H1 (cell line): Measurements from ENCODE around the gene CYB561. TPM values are rescaled to one million over a fixed set of nuclear protein-coding genes. Genes with fewer than 3 reads are reported as not detected.

Experiments
- CTCF ChIA-PET: fragments of 300-600 bp; sonication (Branson Sonifier 250); formaldehyde crosslinking; loops from one replicate; lab custom pipeline; 2021; ENCODE audit not compliant: partially characterized antibody; lab: Charles Lee
- POLR2A ChIA-PET: fragments of 300-600 bp; sonication (Branson Sonifier 250); formaldehyde crosslinking; loops from one replicate; lab custom pipeline; 2021; ENCODE audit warnings: inconsistent platforms; ENCODE audit not compliant: partially characterized antibody; lab: Charles Lee
- DNase-seq, 2 experiments: peaks; one replicate each; pipeline versions ENCODE4 v3.0.0 to v3.0.0-alpha.2; 2010 to 2022; ENCODE audit warnings: low spot score in 2 of 2, low read depth in 1 of 2, mixed read lengths in 1 of 2
- FAIRE-seq: peaks from 2 replicates; lab custom pipeline; 2011; peaks lifted over from hg19 to GRCh38; lab: Jason Lieb, UNC
- H2AFZ ChIP-seq: 2 replicates; pipeline ENCODE4 v1.8.1; 2012; ENCODE audit warnings: low read length, inconsistent platforms
- H2AK5ac ChIP-seq: 2 replicates; pipeline ENCODE4 v1.6.1; 2013; ENCODE audit warnings: low read depth, low read length
- H2BK120ac ChIP-seq: replicated peaks from 2 replicates; pipeline ENCODE3; 2013; ENCODE audit warnings: low read depth, low read length, inconsistent platforms
- H2BK12ac ChIP-seq: 2 replicates; pipeline ENCODE4 v1.6.1; 2013; ENCODE audit warnings: low read depth, low read length
- H2BK15ac ChIP-seq: 2 replicates; pipeline ENCODE4 v1.6.1; 2013; ENCODE audit warnings: low read length
- H2BK20ac ChIP-seq: 2 replicates; pipeline ENCODE4 v1.6.1; 2013; ENCODE audit warnings: low read length
- H2BK5ac ChIP-seq: 2 replicates; pipeline ENCODE4 v1.6.1; 2013; ENCODE audit warnings: low read depth, low read length
- H3K14ac ChIP-seq: 2 replicates; pipeline ENCODE4 v1.6.1; 2013; ENCODE audit warnings: inconsistent platforms; ENCODE audit not compliant: insufficient read length
- H3K18ac ChIP-seq: 2 replicates; pipeline ENCODE4 v1.6.1; 2013; ENCODE audit warnings: low read length; ENCODE audit errors: extremely low read depth
- H3K23ac ChIP-seq: 2 replicates; pipeline ENCODE4 v1.6.1; 2013; ENCODE audit warnings: inconsistent platforms; ENCODE audit not compliant: insufficient read length
- H3K23me2 ChIP-seq: 2 replicates; pipeline ENCODE4 v1.6.1; 2013; ENCODE audit warnings: low read depth, low read length
- H3K27ac ChIP-seq: 2 replicates; pipeline ENCODE4 v1.6.1; 2011; ENCODE audit warnings: low read depth, low read length, inconsistent platforms
- H3K27me3 ChIP-seq, 4 experiments: replicated peaks in 1 of 4; 1 replicate in 1 of 4; 2 replicates in 3 of 4; pipeline versions ENCODE4 v1.6.1 to v1.8.1; 2011 to 2013; ENCODE audit warnings: low read length in 3 of 4, mild to moderate bottlenecking in 3 of 4, inconsistent platforms in 2 of 4, mixed read lengths in 2 of 4, moderate library complexity in 1 of 4; ENCODE audit not compliant: control insufficient read depth in 3 of 4, insufficient read depth in 3 of 4; ENCODE audit errors: extremely low read depth in 1 of 4
- H3K36me3 ChIP-seq, 4 experiments: 2 replicates each; pipeline versions ENCODE4 v1.6.1 to v1.8.1; 2011 to 2013; ENCODE audit warnings: mild to moderate bottlenecking in 4 of 4, low read length in 3 of 4, moderate library complexity in 2 of 4, control low read depth in 1 of 4, inconsistent platforms in 1 of 4; ENCODE audit not compliant: insufficient read depth in 4 of 4, control insufficient read depth in 2 of 4
- H3K4ac ChIP-seq: replicated peaks from 2 replicates; pipeline ENCODE3; 2013; ENCODE audit warnings: low read length, low read depth, mixed read lengths, inconsistent platforms; ENCODE audit not compliant: insufficient read length
- H3K4me1 ChIP-seq, 4 experiments: replicated peaks in 1 of 4; 1 replicate in 1 of 4; 2 replicates in 3 of 4; pipeline versions ENCODE4 v1.6.1 to v1.8.1; 2011 to 2013; ENCODE audit warnings: low read length in 3 of 4, inconsistent platforms in 2 of 4, mixed read lengths in 1 of 4; ENCODE audit not compliant: insufficient read depth in 4 of 4, control insufficient read depth in 3 of 4
- H3K4me2 ChIP-seq, 2 experiments: 2 replicates each; pipeline versions ENCODE4 v1.6.1 to v1.8.1; 2011 to 2013; ENCODE audit warnings: low read depth in 2 of 2, low read length in 2 of 2, control low read depth in 1 of 2, inconsistent platforms in 1 of 2, mild to moderate bottlenecking in 1 of 2; ENCODE audit not compliant: insufficient read depth in 1 of 2
- H3K4me3 ChIP-seq, 4 experiments: fragments of 200-600, 300-600 bp in 1 of 4; sonication (generic), shearing (Covaris generic), sonication (Bioruptor Twin) in 1 of 4; 2 replicates each; pipeline versions ENCODE4 v1.5.1 to v1.8.1; 2011 to 2016; ENCODE audit warnings: low read length in 4 of 4, low read depth in 3 of 4, control low read depth in 2 of 4, inconsistent platforms in 2 of 4, mild to moderate bottlenecking in 2 of 4, mixed read lengths in 1 of 4, moderate library complexity in 1 of 4; ENCODE audit not compliant: insufficient read depth in 2 of 4; ENCODE audit errors: extremely low read depth in 1 of 4
- H3K56ac ChIP-seq: replicated peaks from 2 replicates; pipeline ENCODE3; 2013; ENCODE audit warnings: low read depth, mild to moderate bottlenecking, mixed read lengths, low read length, inconsistent platforms; ENCODE audit not compliant: insufficient read length
- H3K79me1 ChIP-seq: 2 replicates; pipeline ENCODE4 v1.6.1; 2013; ENCODE audit warnings: low read depth, low read length, control low read depth
- H3K79me2 ChIP-seq, 2 experiments: 2 replicates each; pipeline versions ENCODE4 v1.6.1 to v1.8.1; 2012 to 2013; ENCODE audit warnings: low read length in 2 of 2, mild to moderate bottlenecking in 2 of 2, inconsistent platforms in 1 of 2; ENCODE audit not compliant: insufficient read depth in 2 of 2, control insufficient read depth in 1 of 2
- H3K9ac ChIP-seq, 4 experiments: replicated peaks in 1 of 4; 1 replicate in 1 of 4; 2 replicates in 3 of 4; pipeline versions ENCODE4 v1.6.1 to v1.8.1; 2011 to 2013; ENCODE audit warnings: low read depth in 3 of 4, low read length in 3 of 4, control low read depth in 2 of 4, mild to moderate bottlenecking in 2 of 4, moderate library complexity in 2 of 4, inconsistent platforms in 1 of 4; ENCODE audit errors: extremely low read depth in 1 of 4
- H3K9me3 ChIP-seq, 2 experiments: 2 replicates each; pipeline versions ENCODE4 v1.6.1 to v1.8.1; 2012 to 2013; ENCODE audit warnings: mild to moderate bottlenecking in 2 of 2, moderate library complexity in 2 of 2, control low read depth in 1 of 2, inconsistent platforms in 1 of 2, low read depth in 1 of 2, low read length in 1 of 2, mixed read lengths in 1 of 2; ENCODE audit not compliant: insufficient read depth in 2 of 2
- H4K20me1 ChIP-seq, 2 experiments: replicated peaks in 1 of 2; 2 replicates each; pipeline versions ENCODE3 to v1.8.1; 2011 to 2013; ENCODE audit warnings: inconsistent platforms in 2 of 2, low read length in 2 of 2, mild to moderate bottlenecking in 1 of 2; ENCODE audit not compliant: insufficient read depth in 2 of 2, control insufficient read depth in 1 of 2
- H4K5ac ChIP-seq: 2 replicates; pipeline ENCODE4 v1.6.1; 2013; ENCODE audit warnings: low read length, low read depth, mixed read lengths, inconsistent platforms; ENCODE audit not compliant: insufficient read length
- H4K8ac ChIP-seq: 2 replicates; pipeline ENCODE4 v1.8.0; 2013; ENCODE audit warnings: mild to moderate bottlenecking, moderate library complexity, low read length, inconsistent platforms; ENCODE audit not compliant: insufficient read depth; ENCODE audit errors: extremely low read depth
- H4K91ac ChIP-seq: replicated peaks from 2 replicates; pipeline ENCODE3; 2013; ENCODE audit warnings: low read length, mixed read lengths, inconsistent platforms; ENCODE audit not compliant: insufficient read length
- CTBP2 ChIP-seq: IDR thresholded peaks from 2 replicates; pipeline ENCODE4 v1.7.0; 2011; ENCODE audit warnings: borderline replicate concordance, mild to moderate bottlenecking, moderate library complexity, mixed read lengths, low read length; ENCODE audit not compliant: insufficient read depth, insufficient read length
- CTCF ChIP-seq, 3 experiments: IDR thresholded peaks; 1 replicate in 2 of 3; 2 replicates in 1 of 3; pipeline versions ENCODE4 v1.5.1 to v1.6.1; 2011; ENCODE audit warnings: low read length in 3 of 3, mild to moderate bottlenecking in 3 of 3, inconsistent platforms in 2 of 3, low read depth in 1 of 3, moderate library complexity in 1 of 3; ENCODE audit not compliant: insufficient read depth in 1 of 3; ENCODE audit errors: control extremely low read depth in 1 of 3
- RAD21 ChIP-seq, 2 experiments: IDR thresholded peaks in 1 of 2; conservative IDR thresholded peaks in 1 of 2; 2 replicates each; pipeline ENCODE4 v1.6.1; 2011; ENCODE audit warnings: low read depth in 2 of 2, low read length in 2 of 2, improper control_type of control experiment in 1 of 2, inconsistent platforms in 1 of 2, mild to moderate bottlenecking in 1 of 2, moderate library complexity in 1 of 2
- WGBS, 2 experiments: shearing (Covaris generic) in 1 of 2; methylation state at CpG; one replicate each; pipeline versions ENCODE4 v1.1.6 to v1.1.7; 2013 to 2015; ENCODE audit warnings: low lambda C conversion rate in 2 of 2, mixed read lengths in 2 of 2, inconsistent platforms in 1 of 2, low coverage in 1 of 2, missing lambda C conversion rate in 1 of 2; ENCODE audit not compliant: insufficient replicate concordance in 2 of 2, insufficient coverage in 1 of 2, insufficient read length in 1 of 2; ENCODE audit errors: extremely low coverage in 1 of 2, missing lambda C conversion rate in 1 of 2; 5-methylcytosine and 5-hydroxymethylcytosine counted together
- polyA plus RNA-seq, 7 experiments: library from polyadenylated mRNA; depleted of rRNA in 3 of 7; stranded (reverse) in 5 of 7; unstranded in 2 of 7; fragments of >200 nt in 5 of 7; fragments of 200-250 nt in 2 of 7; gene quantifications; 1 replicate in 5 of 7; 2 replicates in 1 of 7; 4 replicates in 1 of 7; pipeline versions ENCODE4 v1.2.1 to v1.2.3, GENCODE V29; 2011 to 2013; ENCODE audit warnings: missing spikeins in 2 of 7, mixed read lengths in 2 of 7
- total RNA-seq: library from RNA; stranded (reverse); fragmentation: NEBNext Ultra II Directional; extraction: Animal tissue kit (Norgen Biotek cat#: 25700); gene quantifications from 2 replicates; pipeline ENCODE4 v1.2.1, GENCODE V29; 2021

The CYB561 gene
- total and polyA plus RNA-seq, 2 of the 8 experiments (the other 6 are each of a cell fraction or from before 2014, with no cell fraction given) = 19.7 to 23.4 TPM

GRCh38 chr17:63406689-63407330, 39.3 kb downstream of the CYB561 start:
- Histone ChIP-seq H3K14ac (no peak overlapping the region), H3K27ac (no peak overlapping the region), H3K18ac (no peak overlapping the region), H3K56ac (no peak overlapping the region), H3K9ac (no peak overlapping the region), H2AFZ (no peak overlapping the region), H2AK5ac (no peak overlapping the region), H3K23ac (no peak overlapping the region), H2BK15ac (no peak overlapping the region), H4K91ac (no peak overlapping the region), H2BK5ac (no peak overlapping the region), H4K20me1 (no peaks in the 10 kb centered on the region), H2BK12ac (no peak overlapping the region), H3K4me1 (no peaks in the 10 kb centered on the region), H3K36me3 (no peaks in the 10 kb centered on the region), H4K5ac (no peak overlapping the region), H3K4me2 (no peak overlapping the region), H3K27me3 (no peaks in the 10 kb centered on the region), H3K23me2 (no peaks in the 10 kb centered on the region), H3K4me3 (no peak overlapping the region), H4K8ac (no peak overlapping the region), H3K4ac (no peak overlapping the region), H3K79me2 (no peaks in the 10 kb centered on the region), H3K79me1 (no peaks in the 10 kb centered on the region), H3K9me3 (no peaks in the 10 kb centered on the region), H2BK120ac (no peak overlapping the region), H2BK20ac (no peak overlapping the region)
- FAIRE-seq = peak; percentile 89
- TF ChIP-seq RAD21 (IDR thresholded peaks at IDR 0.05 in 1 of 2, conservative IDR thresholded peaks at IDR 0.05 in 1 of 2; ENCODE audit: low read depth in 2 of 2, low read length in 2 of 2) = peak; percentile 90 to 93
- TF ChIP-seq CTBP2 = no peak
- TF ChIP-seq CTCF (IDR thresholded peaks at IDR 0.05; ENCODE audit: control extremely low read depth in 1 of 3, insufficient read depth in 1 of 3, low read depth in 1 of 3, low read length in 3 of 3) = peak in 2 of 3 experiments; percentile 85 to 91; a peak in 3 of 4 replicates
- peak; percentile 15 to 67 for DNase-seq
- POLR2A ChIA-PET = no interaction called here
- 78% methylated on average over 4 of the region's 4 CpGs; no CpG with 5 or more reads in 1 of the 2 experiments for WGBS, 2 experiments
- CTCF ChIA-PET = interaction anchor here (0.5 to 4.5 kb wide), 51 partner anchors 10 to 734 kb away, joined by 3 to 48 read pairs (median 4); no protein-coding TSS in a partner anchor
